ENCODE data around the gene C13orf46.
A peak's percentile ranks its signal among the peaks of the same experiment; 100 is the strongest.
"Not testable (repeated sequence)": the region's sequence is repeated elsewhere in the genome, so short reads cannot be mapped to it uniquely, and the experiment has no call there.

C13orf46 gene

DNA sequence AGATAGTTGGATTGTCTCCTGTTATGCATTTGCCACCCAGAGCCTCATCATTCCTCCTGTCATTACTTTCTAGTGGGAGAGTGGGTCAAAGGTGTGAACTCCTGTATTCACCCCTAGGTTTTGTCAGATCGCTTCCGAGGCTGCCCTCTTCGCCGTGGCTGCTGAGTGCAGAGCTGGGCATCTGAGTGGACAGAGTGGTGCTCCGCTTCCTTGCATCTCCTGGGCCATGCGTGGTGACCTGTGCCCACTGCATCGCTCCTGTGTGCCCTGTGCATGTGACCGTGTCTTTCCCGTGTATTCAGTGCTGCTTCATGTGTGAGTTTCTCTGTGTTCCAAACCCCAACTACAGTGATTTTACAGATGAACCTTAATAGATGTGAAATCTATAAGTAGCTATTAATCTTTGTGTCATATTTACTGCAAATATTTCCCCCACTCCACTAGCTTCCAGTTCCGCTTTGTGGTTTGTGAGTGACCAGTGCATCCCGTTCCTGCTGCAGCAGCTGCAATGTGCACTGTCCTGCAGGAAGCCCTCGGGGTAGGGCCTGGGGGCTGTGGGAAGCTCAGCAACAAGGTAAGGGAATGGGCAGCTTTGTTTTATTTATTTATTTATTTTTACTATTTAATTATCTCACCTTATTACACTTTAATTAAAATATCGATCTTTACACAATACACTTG, 53.1 kb downstream of the C13orf46 start:
- DNase-seq, result no peak

DNA sequence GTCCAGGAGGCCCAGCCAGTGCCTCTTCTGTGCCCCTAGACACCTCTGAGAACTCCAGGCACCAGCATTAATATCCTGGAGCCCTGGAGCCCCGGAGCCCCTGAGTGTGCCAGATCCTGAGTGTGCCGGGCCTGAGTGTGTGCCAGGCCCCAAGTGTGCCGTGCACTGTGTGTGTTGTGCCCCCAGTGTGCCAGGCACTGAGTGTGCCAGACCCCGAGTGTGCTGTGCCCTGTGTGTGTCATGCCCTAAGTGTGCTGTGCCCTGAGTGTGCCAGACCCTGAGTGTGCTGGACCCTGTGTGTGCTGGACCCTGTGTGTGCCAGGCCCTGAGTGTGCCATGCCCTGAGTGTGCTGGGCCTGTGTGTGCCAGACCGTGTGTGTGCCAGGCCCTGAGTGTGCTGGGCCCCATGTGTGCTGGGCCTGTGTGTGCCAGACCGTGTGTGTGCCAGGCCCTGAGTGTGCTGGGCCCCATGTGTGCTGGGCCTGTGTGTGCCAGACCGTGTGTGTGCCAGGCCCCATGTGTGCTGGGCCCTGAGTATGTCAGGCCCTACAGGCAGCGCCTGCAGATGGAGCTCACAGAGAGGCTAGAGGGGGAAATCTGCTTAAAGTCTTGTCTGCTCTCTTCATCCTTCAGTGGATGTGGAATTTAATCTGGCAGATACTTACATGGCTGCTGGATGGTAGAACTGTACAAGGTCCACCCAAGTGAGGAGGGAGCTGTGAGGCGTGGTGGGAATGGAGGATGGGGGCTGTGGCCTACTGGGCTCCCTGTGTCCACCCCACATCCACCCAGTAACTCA, 53.9 kb downstream of the C13orf46 start:
- DNase-seq, result no peak

GRCh38 chr13:113918981-113919701, 54.7 kb downstream of the C13orf46 start:
- DNase-seq, result no peak

GRCh38 chr13:113918580-113918979, 55.3 kb downstream of the C13orf46 start:
- no peak for DNase-seq

GRCh38 chr13:113917594-113918371, 56.1 kb downstream of the C13orf46 start:
- no peak for DNase-seq

DNA sequence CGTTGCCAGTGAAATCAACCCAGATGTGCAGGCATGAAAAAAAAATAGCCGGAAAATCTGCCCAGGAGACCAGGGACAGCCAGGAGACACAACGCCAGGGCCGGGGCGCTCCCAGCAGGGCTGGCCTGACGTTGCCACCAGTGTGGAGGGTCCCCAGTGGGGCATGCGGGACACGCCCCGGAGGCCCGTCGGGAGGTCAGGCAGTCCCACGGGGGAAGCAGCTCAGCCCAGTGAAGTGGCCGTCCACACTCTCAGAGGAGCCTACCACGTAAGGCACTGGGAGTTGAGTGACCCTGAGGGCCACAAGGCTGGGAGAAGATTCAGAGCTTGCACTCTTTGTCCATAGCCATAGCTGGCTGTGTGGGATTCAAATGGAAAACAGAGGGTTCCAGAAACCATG, 56.8 kb downstream of the C13orf46 start:
- no peak for DNase-seq

DNA sequence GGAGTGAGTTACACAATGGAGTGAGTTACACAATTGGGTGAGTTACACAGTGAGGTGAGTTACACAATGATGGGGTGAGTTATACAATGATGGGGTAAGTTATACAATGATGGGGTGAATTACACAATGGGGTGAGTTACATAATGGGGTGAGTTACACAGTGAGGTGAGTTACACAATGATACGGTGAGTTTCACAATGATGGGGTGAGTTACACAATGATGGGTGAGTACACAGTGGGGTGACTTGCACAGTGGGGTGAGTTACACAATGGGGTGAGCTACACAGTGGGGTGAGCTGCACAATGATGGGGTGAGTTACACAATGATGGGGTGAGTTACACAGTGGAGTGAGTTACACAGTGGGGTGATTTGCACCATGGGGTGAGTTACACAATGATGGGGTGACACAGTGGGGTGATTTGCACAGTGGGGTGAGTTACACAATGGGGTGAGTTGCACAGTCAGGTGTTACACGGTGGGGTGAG, 57.5 kb downstream of the C13orf46 start:
- no peak for DNase-seq

- no peak for DNase-seq
These were observed 58.0 kb downstream of the C13orf46 start for GRCh38 chr13:113915786-113916329.

DNA sequence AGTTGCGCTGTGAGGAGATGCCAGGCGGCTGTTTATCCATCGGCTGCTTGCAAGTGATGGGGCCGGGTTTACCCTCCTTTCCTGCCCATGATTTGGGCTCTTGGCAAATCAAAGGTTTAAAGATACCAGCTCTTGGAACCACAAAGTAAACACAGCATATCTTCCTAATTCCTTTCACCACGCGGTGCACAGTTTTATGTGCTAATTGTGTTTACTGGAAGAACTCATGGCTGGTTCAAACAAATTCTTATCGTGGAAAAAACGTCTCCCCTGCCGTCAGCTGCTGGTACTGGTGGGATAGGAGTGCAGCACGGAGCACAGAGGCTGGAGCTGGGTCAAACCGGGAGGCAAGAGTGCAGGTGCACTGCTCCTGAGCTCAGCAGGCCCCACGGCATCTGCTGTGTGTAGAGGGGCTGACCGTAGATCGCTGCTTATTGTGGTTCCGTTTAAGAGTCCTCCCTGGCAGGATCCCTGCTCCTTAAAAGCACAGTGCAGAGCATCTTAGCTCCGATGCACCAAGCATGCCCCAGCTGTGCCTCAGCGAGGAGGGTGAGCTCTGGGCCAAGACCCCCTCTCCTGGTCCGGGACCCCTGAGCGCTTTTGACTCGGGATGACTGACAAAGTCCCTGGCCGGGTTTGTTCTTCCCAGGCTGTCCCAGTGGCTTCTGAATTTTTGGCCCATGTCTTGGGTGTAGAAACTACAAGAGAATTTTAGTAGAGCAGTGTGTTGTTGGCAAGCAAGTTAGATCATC, 58.7 kb downstream of the C13orf46 start:
- DNase-seq, result no peak

DNA sequence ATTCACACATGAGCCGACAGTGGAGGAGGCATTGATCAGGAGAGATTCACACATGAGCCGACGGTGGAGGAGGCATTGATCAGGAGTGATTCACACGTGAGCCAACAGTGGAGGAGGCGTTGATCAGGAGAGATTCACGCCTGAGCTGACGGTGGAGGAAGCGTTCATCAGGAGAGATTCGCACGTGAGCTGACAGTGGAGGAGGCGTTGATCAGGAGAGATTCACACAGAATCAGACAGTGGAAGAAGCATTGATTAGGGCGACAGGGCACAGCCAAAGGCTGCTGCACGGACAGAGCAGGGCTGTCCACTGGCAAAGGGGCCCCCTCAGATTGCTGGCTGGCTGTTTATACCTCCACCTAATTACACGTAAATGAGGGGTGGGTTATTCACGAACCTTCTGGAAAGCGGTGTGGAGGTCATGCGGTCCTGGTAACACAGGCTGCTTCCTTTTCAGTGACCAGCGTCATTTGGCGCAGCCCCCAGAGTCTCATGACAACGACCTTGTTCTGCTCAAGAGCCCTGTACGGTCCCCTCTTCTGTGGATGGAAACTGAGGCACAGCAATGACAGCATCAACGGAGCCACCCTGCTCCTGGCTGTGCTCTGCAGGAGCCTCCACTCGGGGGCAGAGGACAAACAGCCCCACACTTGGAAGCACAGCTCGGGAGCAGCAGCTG, 59.4 kb downstream of the C13orf46 start:
- no peak for DNase-seq

GRCh38 chr13:113913838-113914237, 60.0 kb downstream of the C13orf46 start:
- DNase-seq, result not testable (repeated sequence)

DNA sequence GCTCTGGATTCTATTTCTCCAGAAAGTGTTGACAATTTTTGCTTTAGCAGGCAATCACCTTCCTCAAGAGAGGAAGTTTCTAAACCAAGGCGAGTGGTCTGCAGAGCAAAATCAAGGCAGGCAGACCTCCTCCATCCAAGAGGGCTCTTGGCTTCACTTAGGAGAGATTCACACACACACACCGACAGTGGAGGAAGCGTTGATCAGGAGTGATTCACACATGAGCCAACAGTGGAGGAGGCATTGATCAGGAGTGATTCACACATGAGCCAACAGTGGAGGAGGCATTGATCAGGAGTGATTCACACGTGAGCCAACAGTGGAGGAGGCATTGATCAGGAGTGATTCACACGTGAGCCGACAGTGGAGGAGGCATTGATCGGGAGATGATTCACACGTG, 60.5 kb downstream of the C13orf46 start:
- DNase-seq, result not testable (repeated sequence)

- DNase-seq, result no peak
These were observed 61.3 kb downstream of the C13orf46 start for GRCh38 chr13:113912596-113912995.

DNA sequence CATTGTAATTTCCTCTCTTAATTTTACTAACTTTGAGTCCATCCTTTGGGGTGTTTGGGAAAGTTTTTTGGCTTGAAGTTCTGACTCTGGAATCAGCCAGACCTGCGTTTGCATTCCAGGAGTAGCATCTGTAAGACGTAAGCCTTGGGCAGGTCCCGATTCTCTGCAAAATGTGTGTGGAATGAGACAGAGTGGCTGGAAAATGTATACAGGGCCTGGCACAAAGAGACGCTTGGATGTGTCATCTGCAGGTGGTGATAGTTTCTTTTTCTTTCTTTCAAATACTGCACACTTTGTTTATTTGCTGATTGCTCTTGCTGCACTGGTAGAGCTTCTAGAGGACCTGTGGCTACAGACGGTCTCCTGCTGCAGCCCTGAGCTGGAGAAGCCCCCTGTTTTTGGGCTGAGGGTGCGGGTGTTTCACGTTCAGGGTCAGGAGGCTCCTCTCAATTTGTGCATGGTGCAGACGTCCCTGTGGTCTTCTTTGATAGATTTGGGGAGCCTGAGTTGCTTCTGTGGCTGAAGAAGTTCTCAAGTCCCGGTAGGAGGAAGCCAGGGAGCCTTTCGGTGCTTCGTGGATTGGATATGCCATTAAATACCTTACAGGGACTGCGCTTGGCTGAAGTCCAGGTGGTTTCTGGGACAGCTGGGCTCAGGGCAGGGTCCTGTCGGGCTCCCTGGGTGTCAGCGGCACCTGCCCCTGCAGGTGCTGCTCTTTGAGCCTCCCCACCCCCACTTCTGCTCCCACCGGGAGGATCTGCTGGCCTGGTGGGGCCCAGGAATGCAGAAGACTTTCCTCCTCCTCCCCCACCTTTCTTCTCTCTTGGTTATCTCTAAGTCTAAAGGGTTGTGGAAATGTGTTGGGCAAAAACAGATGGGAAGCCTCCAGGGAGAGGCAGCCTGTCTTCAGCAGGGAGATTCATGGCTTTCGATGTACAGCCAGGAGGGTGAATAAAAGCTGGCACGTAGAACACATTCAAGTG, 66.0 kb downstream of the C13orf46 start:
- DNase-seq, result no peak

GRCh38 chr13:113906571-113906970, 67.3 kb downstream of the C13orf46 start:
- DNase-seq, result peak; percentile 23

GRCh38 chr13:113905942-113906341, 67.9 kb downstream of the C13orf46 start:
- DNase-seq, result no peak

DNA sequence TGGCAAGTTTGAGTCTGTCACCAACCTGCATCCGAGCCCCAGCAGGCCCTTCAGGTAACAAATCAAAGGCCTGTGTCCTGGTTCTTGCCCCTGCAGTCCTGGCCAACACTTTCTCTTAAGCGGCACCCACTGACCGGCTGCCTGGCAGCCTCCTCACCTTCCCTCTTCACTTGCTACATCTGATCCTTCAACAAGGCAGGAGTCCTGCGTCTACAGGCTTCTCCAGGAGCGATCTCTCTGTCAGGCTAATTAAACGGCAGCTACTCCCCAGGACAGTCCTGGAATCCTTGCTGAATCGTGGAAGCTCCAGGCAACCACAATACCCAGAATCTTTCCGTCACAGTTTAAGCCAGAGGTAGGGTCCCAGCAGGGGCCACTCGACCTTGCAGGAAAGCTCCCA, 68.9 kb downstream of the C13orf46 start:
- no peak for DNase-seq

DNA sequence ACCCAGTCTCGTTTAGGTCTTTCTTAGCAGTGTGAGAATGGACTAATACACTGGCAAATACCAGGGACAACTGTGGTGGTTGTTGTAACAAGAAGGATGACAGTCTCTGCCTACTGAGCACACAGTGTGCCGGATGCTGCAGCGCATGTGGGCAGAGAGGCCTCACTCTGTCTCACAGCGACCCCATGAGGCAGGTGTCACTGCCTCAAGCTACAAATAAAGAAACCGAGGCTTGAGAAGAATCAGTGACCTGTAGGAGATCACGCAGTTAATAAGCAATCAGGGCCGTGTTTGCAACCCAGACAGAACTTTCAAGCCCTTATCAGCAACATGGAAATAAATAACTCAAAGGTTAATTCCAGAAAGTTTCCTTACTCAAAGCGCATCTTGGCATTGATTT, 69.5 kb downstream of the C13orf46 start:
- no peak for DNase-seq

DNA sequence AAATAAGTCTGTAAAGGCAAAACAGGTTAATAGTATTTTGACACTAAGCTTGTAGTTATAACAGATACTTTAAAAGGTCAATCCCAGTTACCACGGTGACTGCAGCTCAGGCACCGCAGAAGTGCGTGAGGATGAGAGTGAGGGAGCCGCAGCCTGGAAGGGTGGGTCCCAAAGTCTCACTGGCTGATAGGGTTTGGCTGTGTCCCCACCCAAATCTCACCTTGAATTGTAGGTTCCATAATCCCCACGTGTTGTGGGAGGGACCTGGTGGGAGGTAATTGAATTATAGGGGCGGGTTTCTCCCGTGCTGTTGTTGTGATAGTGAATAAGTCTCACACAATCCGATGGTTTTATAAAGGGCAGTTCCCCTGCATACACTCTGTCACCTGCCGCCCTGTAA, 70.0 kb downstream of the C13orf46 start:
- DNase-seq, result no peak
